Stimulated activated CD4-positive, alpha-beta T cell treated with anti-CD3 and anti-CD28 coated beads, Interleukin-15, amount 100 ng/mL, for 1 hour (primary cell): ENCODE measurements around the gene ATOH7.
"Not testable (repeated sequence)": the region's sequence is repeated elsewhere in the genome, so short reads cannot be mapped to it uniquely, and the experiment has no call there.

ENCODE experiments used
- DNase-seq, 2 donors: peaks; one replicate each; pipeline ENCODE4 v3.0.0-alpha.2; 2020; ENCODE audit warnings: low read depth in 1 of 2, low spot score in 1 of 2

The ATOH7 gene

GRCh38 chr10:68231817-68232251 is at the start of gene ATOH7:
ATOH7 (minus strand) TSS chr10:68232113; CDS start chr10:68231677, 436 bp downstream.
- no peak for DNase-seq

GRCh38 chr10:68280758-68281157 is 48.8 kb upstream of the ATOH7 start:
- no peak for DNase-seq

GRCh38 chr10:68278906-68279753 is 47.2 kb upstream of the ATOH7 start:
- not testable (repeated sequence) for DNase-seq

DNA sequence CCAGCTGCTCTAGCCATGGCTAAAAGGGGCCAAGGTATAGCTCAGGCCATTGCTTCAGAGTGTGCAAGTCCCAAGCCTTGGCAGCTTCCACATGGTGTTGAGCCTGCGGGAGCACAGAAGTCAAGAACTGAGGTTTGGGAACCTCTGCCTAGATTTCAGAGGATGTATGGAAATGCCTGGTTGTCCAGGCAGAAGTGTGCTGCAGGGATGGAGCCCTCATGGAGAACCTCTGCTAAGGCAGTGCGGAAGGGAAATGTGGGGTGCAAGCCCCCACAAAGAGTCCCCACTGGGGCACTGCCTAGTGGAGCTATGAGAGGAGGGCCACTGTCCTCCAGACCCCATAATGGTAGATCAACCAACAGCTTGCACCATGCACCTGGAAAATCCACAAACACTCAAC is 45.9 kb upstream of the ATOH7 start:
- not testable (repeated sequence) for DNase-seq

DNA sequence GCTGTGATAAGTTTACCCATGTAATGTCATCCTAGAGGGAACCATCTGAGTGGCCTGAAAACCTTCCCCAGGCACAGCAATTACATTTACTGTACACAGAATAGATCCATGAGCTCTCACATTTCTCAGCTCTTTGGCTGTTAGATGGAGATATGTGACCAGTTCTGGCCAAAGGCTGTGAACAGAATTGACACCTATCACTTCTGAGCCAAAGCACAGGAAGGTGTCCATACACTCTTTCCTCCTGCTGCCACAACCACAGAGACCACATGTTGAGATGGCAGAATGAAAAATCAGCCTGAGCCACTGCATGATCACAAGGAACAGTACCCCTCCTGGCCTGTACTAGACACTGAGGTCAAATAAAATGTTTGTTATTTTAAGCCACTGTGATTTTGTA is 44.3 kb upstream of the ATOH7 start:
- no peak for DNase-seq

DNA sequence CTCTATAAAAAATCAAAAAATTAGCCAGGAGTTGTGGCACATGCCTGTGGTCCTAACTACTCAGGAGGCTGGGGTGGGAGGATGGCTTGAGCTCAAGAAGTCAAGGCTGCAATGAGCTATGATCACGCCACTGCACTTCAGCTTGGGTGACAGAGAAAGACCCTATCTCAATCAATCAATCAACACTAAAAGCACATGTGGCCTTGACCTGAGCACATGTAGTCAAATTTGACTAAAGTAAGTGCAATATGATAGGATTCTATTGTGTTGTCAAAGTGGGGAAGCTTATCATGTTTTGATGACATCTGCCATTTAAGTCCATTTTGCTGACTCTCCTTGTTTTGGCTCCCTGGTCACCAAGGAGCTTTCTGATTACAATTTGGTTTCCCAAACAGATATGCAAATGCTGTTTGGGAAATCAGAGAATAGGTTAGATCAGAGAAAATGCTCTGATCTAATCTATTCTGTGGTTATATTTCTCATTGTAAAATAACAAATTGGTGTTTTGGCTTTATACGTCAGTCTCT is 43.8 kb upstream of the ATOH7 start:
- DNase-seq: no peak

DNA sequence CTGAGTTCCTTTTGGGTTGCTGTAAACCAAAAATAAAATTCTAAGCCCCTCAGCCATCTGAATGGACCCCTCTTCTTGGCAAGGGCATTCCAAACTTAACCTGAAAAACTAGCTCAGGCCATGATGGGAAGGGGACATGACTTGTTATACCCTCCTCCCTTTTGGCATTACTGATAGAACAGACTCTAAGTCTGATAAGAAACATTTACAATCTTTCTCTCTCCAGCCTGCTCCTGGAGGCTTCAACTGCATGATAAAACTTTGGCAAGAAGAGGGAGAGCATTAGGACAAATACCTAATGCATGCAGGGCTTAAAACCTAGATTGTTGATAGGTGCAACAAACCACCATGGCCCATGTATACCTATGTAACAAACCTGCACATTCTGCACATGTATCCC is 40.9 kb upstream of the ATOH7 start:
- DNase-seq: no peak

DNA sequence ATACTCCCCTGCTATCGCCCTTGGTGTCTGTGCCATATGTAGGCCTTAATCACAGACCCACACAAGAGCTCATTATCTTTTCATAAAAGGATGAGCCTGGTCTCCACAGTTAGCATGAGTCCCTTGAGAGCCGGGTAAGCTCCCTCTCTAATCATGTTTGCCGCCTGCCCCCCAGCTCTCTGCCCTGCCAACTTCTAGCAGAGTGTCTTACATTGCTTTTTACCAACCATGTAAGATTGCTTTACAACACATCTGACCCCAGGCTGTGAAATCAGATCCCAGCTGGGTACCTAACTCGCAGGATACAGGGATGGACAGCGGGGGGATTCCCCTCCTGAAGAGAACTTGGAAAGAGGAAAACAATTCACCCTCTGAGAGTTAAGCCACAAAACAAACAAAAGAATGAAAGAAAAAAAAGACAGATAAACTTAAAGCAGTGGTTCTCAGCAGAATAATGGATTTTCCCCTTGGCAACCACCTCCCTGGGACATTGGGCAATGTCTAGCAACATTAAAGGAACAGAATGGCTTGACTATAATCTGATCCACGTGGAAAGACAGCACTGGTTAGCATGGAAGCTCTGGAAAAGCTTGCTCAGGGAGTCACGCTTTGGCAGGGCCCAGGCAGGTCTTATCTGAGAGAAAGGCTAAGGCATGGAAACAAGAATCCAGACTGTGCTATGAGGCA is 39.4 kb upstream of the ATOH7 start:
- no peak for DNase-seq

GRCh38 chr10:68269562-68270290 is 37.8 kb upstream of the ATOH7 start:
- no peak for DNase-seq

DNA sequence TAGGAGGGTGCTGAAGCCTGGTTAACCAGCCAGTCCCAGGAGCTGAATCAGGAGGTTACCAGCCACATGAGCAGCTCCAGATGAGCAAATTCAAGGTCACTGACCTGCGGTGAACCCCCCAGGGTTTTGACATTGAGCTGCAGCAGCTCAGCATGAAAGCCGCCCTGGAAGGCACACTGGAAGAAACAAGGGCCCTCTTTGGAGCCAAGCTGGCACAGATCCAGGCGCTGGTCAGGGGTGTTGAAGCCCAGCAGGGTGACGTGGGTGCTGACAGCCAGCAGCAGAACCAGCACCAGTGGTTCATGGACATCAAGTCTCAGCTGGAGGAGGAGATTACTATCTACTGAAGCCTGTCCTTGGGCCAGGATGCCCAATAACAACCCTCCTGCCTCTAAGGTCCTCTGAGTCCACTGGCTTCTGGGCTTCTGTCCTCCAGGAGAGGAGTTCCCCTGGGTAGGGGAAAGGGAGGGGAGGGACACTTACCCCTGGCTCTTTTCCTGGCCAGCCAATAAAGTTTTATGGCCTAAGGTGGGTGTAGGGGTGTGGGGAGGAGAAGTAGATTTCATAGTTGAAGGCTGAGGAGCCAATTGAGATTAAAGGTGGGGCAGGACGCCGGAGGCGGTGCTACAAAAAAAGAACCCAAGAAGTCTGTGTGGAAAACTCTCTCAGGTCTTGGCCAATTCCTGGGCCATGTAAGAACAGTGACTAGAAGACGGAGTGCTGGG is 29.4 kb upstream of the ATOH7 start:
- DNase-seq: no peak

GRCh38 chr10:68253346-68253745 is 21.4 kb upstream of the ATOH7 start:
- DNase-seq: no peak

GRCh38 chr10:68251625-68252495 is 19.9 kb upstream of the ATOH7 start:
- no peak for DNase-seq

DNA sequence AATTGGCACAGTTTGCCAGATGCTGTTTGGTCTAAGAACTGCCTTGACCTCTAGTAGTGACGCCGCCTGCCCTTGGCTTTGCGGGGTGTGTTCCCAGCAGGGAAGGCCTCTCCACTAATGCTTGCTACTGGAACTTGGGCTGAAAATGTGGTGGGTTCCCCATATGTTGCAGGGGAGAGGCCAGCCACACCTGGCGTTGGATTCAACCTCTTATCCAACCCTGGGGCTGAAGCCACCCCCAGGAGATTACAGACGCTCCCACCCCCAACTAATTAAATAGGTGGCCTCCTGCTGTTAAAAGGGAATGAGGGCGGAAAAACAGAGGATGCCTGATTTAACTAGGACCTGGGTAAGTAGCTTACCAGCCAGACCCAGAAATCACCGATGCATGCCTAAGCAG is 19.2 kb upstream of the ATOH7 start:
- DNase-seq: no peak

DNA sequence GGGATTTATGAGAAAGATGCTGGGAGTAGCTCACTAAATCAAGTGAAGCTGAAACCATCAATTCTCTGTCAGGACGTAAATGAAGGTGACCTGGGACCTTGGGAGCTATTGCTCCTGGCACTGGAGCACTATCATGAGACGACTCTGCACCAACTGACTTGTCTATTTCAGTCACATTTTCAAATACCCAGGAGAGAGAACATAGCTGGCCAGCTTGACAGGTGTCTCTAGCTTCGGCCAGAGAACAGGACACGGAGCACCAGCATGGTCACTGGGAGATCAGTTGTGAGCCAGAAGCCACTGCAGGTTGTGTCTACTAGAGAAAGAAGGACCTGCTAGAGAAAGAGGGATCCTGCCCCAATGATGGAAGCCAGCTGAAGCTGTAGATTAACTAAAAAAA is 17.4 kb upstream of the ATOH7 start:
- DNase-seq: no peak

DNA sequence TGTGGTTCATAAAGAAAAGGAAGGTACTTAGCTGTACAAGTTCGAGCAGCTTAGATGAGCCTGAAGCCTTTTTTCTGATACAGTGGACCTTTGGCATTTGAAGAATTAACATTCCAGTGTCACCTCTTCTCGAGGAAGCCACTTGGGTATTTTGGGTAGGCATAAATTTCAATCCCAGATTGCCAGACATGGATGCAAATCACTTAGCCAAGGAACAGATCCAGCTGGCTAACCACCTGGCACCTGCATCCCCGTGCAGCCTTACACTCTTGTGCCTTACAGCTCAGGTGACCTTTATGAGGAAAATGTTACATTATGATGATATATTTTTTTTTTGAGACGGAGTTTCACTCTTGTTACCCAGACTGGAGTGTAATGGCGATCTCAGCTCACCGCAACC is 16.0 kb upstream of the ATOH7 start:
- DNase-seq: no peak

GRCh38 chr10:68246397-68246796 is 14.5 kb upstream of the ATOH7 start:
- DNase-seq: not testable (repeated sequence)

- no peak for DNase-seq
Measured at GRCh38 chr10:68242051-68242450, 10.1 kb upstream of the ATOH7 start.

GRCh38 chr10:68239596-68240150 is 7.8 kb upstream of the ATOH7 start:
- DNase-seq: no peak

- DNase-seq: no peak
Measured at GRCh38 chr10:68239069-68239468, 7.2 kb upstream of the ATOH7 start.

GRCh38 chr10:68238371-68238770 is 6.5 kb upstream of the ATOH7 start:
- DNase-seq: no peak
